Tibial nerve (tissue), 3 donors: ENCODE results near the gene RAB30.

Source experiments
- POLR2A ChIP-seq, 2 donors: fragments of 450-650 bp; IDR thresholded peaks; one replicate each; pipeline ENCODE4 v1.6.1; 2017; ENCODE audit warnings: antibody characterized with exemption in 2 of 2, mild to moderate bottlenecking in 2 of 2, moderate library complexity in 2 of 2
- TF ChIP-seq, protein P1 (sequence below), 5 experiments: fragments of 200-600 bp in 3 of 5; fragments of 450-650 bp in 2 of 5; sonication (generic) in 3 of 5; IDR thresholded peaks; one replicate each; pipeline ENCODE4 v1.5.1; 2016 to 2019; ENCODE audit warnings: antibody characterized with exemption in 5 of 5, mild to moderate bottlenecking in 3 of 5, moderate library complexity in 2 of 5

DNA sequence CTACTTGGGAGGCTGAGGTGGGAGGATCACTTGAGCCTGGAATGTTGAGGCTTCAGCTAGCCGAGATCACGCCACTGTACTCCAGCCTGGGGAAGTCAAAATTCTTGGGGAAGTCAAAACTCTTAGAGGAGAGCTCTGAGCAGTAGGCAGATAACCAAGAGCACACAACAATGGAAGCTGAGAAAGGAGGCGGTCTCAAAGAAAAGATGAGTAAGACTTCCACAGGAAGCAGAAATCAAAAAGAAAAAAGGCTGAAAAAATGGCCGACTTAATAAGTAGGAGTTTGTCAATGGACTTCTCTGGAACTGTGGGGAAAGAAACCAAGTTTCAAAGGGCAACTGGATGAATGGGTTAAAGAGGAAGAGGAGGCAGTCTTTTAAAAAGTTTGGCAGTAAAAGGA lies 32.1 kb downstream of the RAB30 start:
- TF ChIP-seq, protein P1, sequence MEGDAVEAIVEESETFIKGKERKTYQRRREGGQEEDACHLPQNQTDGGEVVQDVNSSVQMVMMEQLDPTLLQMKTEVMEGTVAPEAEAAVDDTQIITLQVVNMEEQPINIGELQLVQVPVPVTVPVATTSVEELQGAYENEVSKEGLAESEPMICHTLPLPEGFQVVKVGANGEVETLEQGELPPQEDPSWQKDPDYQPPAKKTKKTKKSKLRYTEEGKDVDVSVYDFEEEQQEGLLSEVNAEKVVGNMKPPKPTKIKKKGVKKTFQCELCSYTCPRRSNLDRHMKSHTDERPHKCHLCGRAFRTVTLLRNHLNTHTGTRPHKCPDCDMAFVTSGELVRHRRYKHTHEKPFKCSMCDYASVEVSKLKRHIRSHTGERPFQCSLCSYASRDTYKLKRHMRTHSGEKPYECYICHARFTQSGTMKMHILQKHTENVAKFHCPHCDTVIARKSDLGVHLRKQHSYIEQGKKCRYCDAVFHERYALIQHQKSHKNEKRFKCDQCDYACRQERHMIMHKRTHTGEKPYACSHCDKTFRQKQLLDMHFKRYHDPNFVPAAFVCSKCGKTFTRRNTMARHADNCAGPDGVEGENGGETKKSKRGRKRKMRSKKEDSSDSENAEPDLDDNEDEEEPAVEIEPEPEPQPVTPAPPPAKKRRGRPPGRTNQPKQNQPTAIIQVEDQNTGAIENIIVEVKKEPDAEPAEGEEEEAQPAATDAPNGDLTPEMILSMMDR (IDR thresholded peaks at IDR 0.05) = no peak
- no peak for TF ChIP-seq POLR2A (IDR thresholded peaks at IDR 0.05)
